Osteocyte (in vitro differentiated cells): ENCODE data around the gene ZBTB48. TPM values are rescaled to one million over a fixed set of nuclear protein-coding genes. Genes with fewer than 3 reads are reported as not detected.

Experiments
- DNase-seq: peaks from one replicate; pipeline ENCODE4 v3.0.0; 2021; ENCODE audit warnings: mixed read lengths; ENCODE audit not compliant: unreplicated experiment; ENCODE audit errors: extremely low spot score
- H3K27ac Mint-ChIP-seq: one replicate; pipeline ENCODE4 v1.8.0; 2021; ENCODE audit warnings: mild to moderate bottlenecking, mixed read lengths; ENCODE audit not compliant: unreplicated experiment
- H3K27me3 Mint-ChIP-seq: one replicate; pipeline ENCODE4 v1.8.0; 2021; ENCODE audit warnings: mixed read lengths; ENCODE audit not compliant: unreplicated experiment
- H3K36me3 Mint-ChIP-seq: one replicate; pipeline ENCODE4 v1.8.0; 2021; ENCODE audit warnings: mixed read lengths; ENCODE audit not compliant: unreplicated experiment
- H3K4me1 Mint-ChIP-seq: one replicate; pipeline ENCODE4 v1.8.0; 2021; ENCODE audit warnings: mixed read lengths; ENCODE audit not compliant: unreplicated experiment
- H3K4me3 Mint-ChIP-seq: one replicate; pipeline ENCODE4 v1.8.0; 2021; ENCODE audit warnings: mild to moderate bottlenecking, moderate library complexity, mixed read lengths; ENCODE audit not compliant: unreplicated experiment
- H3K9me3 Mint-ChIP-seq: one replicate; pipeline ENCODE4 v1.8.0; 2021; ENCODE audit warnings: mixed read lengths; ENCODE audit not compliant: unreplicated experiment
- total RNA-seq: library from RNA; stranded (reverse); gene quantifications from 2 replicates; pipeline ENCODE4 v1.2.1, GENCODE V29; 2021
- TF ChIP-seq, protein P1 (sequence below): fragments of 200-600 bp; sonication (generic); IDR thresholded peaks from 2 replicates; pipeline ENCODE4 v1.5.0; 2021; ENCODE audit warnings: antibody characterized with exemption, mild to moderate bottlenecking, moderate library complexity

The ZBTB48 gene
- total RNA-seq, 1 donor from 2014 or later, result 28.8 TPM

DNA sequence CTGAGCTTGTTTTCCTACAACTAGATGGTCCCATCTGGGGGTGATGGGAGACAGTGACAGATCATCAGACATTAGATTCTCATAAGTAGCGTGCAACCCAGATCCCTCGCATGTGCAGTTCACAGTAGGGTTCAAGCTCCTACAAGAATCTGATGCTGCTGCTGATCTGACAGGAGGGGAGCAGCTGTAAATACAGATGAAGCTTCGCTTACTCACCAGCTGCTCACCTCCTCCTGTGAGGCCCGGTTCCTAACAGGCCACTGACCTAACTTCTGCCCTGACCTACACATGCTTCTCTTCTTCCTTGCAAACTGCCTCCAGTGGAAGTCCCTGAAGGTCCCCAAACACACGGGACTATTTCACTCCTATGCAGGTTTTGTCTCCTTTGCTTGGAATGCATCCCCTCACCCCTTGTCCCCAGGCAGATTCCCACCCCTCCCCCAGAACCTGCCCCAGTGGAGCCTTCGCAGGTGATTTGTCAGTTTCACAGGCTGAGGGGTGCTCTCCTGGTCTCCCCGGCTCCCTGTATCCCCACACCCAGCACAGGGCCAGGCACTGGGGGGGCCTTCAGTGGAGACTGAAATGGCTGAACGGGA lies 5.7 kb upstream of the ZBTB48 start:
- Mint-ChIP-seq H3K27me3 (peaks cover 28% of the 10 kb centered on the region), H3K27ac (no peak overlapping the region), H3K9me3 (no peaks in the 10 kb centered on the region), H3K4me3 (no peak overlapping the region), H3K4me1 (peaks cover 1% of the 10 kb centered on the region), H3K36me3 (no peaks in the 10 kb centered on the region)
- DNase-seq, result no peak
- TF ChIP-seq, protein P1, sequence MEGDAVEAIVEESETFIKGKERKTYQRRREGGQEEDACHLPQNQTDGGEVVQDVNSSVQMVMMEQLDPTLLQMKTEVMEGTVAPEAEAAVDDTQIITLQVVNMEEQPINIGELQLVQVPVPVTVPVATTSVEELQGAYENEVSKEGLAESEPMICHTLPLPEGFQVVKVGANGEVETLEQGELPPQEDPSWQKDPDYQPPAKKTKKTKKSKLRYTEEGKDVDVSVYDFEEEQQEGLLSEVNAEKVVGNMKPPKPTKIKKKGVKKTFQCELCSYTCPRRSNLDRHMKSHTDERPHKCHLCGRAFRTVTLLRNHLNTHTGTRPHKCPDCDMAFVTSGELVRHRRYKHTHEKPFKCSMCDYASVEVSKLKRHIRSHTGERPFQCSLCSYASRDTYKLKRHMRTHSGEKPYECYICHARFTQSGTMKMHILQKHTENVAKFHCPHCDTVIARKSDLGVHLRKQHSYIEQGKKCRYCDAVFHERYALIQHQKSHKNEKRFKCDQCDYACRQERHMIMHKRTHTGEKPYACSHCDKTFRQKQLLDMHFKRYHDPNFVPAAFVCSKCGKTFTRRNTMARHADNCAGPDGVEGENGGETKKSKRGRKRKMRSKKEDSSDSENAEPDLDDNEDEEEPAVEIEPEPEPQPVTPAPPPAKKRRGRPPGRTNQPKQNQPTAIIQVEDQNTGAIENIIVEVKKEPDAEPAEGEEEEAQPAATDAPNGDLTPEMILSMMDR, result no peak

DNA sequence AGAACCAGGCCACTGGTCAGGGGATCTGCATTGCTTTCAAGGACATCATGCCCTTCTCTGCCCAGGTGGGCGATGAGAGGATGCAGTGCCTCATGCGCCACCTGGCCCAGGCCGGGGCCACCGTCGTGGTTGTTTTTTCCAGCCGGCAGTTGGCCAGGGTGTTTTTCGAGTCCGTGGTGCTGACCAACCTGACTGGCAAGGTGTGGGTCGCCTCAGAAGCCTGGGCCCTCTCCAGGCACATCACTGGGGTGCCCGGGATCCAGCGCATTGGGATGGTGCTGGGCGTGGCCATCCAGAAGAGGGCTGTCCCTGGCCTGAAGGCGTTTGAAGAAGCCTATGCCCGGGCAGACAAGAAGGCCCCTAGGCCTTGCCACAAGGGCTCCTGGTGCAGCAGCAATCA lies 5.0 kb upstream of the ZBTB48 start:
- peaks cover 8% of the 10 kb centered on the region for H3K4me1 Mint-ChIP-seq
- no peak overlapping the region for H3K4me3 Mint-ChIP-seq
- no peak overlapping the region for H3K27ac Mint-ChIP-seq
- TF ChIP-seq, protein P1, result no peak
- no peaks in the 10 kb centered on the region for H3K9me3 Mint-ChIP-seq
- DNase-seq, result no peak
- H3K36me3 Mint-ChIP-seq, result no peaks in the 10 kb centered on the region
- peaks cover 21% of the 10 kb centered on the region for H3K27me3 Mint-ChIP-seq

DNA sequence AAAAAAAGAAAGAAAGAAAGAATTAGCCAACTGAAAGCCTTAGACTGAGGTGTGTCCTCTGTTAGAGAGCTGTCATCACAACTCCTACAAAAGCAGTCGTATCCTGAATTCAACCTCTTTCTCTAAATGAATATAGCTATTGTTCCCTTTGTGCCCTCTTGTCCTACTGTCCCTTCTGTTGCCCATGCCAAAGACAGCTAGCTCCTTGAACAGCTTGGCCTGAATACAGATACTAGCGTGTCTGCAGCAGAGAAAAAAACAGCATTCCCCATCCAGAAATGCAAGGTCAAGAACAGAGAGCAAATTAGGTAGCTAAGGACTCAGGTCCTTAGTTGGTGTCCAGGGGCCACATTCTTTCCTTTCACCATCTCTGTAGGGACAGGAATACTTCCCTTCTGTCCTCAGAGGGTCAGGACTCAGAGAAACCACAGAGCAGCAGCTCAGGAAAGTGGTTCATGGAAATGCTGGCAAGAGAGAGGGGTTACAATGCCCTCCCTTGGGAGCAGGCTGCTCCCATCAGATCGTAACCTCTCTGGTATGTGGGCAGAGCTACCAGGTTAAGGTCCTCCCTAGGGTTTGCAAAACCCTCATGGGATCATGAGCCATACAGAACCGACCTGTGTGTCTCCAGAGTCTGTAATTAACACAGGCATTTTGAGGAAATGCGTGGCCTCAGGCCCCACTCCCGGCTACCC lies 1.8 kb upstream of the ZBTB48 start:
- H3K27ac Mint-ChIP-seq, result peak overlapping the region; percentile 50

DNA sequence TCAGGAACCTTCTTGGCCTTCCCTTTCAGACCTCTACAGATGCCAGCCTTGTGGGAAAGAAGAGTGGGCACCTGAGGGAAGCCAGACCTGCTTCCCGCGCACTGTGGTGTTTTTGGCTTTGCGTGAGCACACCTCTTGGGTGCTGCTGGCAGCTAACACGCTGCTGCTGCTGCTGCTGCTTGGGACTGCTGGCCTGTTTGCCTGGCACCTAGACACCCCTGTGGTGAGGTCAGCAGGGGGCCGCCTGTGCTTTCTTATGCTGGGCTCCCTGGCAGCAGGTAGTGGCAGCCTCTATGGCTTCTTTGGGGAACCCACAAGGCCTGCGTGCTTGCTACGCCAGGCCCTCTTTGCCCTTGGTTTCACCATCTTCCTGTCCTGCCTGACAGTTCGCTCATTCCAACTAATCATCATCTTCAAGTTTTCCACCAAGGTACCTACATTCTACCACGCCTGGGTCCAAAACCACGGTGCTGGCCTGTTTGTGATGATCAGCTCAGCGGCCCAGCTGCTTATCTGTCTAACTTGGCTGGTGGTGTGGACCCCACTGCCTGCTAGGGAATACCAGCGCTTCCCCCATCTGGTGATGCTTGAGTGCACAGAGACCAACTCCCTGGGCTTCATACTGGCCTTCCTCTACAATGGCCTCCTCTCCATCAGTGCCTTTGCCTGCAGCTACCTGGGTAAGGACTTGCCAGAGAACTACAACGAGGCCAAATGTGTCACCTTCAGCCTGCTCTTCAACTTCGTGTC lies 995 bp upstream of the ZBTB48 start:
- no peaks in the 10 kb centered on the region for H3K27me3 Mint-ChIP-seq
- H3K4me3 Mint-ChIP-seq, result peak overlapping the region; percentile 93
- H3K36me3 Mint-ChIP-seq, result peaks cover 3% of the 10 kb centered on the region
- H3K27ac Mint-ChIP-seq, result peak overlapping the region; percentile 99
- H3K9me3 Mint-ChIP-seq, result no peaks in the 10 kb centered on the region
- DNase-seq, result no peak
- TF ChIP-seq, protein P1, result no peak
- peaks cover 26% of the 10 kb centered on the region for H3K4me1 Mint-ChIP-seq

More for the DNA sequence above, 1.8 kb upstream of the ZBTB48 start:
- H3K36me3 Mint-ChIP-seq, result peaks cover 3% of the 10 kb centered on the region
- DNase-seq, result no peak
- peaks cover 26% of the 10 kb centered on the region for H3K4me1 Mint-ChIP-seq
- H3K9me3 Mint-ChIP-seq, result no peaks in the 10 kb centered on the region
- no peak overlapping the region for H3K4me3 Mint-ChIP-seq
- peaks cover under 1% of the 10 kb centered on the region for H3K27me3 Mint-ChIP-seq
- TF ChIP-seq, protein P1, result no peak

DNA sequence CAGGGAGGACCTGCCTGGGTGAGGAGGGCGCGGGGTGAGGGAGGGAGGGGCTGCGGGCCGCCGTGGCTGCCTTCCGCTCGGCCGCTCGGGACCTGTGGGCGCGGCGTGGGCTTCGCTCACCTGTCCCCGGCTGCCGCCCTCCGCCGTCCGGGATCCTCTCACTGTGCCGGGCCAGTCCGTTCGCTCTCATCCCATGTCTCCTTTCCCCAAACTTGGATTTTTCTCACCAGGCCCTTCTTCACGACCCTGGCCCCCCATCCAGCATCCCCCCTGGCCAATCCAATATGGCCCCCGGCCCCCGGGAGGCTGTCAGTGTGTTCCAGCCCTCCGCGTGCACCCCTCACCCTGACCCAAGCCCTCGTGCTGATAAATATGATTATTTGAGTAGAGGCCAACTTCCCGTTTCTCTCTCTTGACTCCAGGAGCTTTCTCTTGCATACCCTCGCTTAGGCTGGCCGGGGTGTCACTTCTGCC lies 362 bp downstream of the ZBTB48 start:
- Mint-ChIP-seq H3K27ac (peak overlapping the region; percentile 99), H3K4me1 (peaks cover 29% of the 10 kb centered on the region), H3K9me3 (no peaks in the 10 kb centered on the region), H3K36me3 (peaks cover 3% of the 10 kb centered on the region), H3K27me3 (no peaks in the 10 kb centered on the region), H3K4me3 (peak overlapping the region; percentile 93)
- TF ChIP-seq, protein P1, result no peak
- DNase-seq, result no peak
